ENCODE results near the gene GORASP1. TPM values are rescaled to one million over a fixed set of nuclear protein-coding genes. Genes with fewer than 3 reads are reported as not detected.

GORASP1 gene
- total and polyA plus RNA-seq, 2 of the 13 experiments (the other 11 are each of a cell fraction or from before 2014, with no cell fraction given) = 36.4 to 39.8 TPM

DNA sequence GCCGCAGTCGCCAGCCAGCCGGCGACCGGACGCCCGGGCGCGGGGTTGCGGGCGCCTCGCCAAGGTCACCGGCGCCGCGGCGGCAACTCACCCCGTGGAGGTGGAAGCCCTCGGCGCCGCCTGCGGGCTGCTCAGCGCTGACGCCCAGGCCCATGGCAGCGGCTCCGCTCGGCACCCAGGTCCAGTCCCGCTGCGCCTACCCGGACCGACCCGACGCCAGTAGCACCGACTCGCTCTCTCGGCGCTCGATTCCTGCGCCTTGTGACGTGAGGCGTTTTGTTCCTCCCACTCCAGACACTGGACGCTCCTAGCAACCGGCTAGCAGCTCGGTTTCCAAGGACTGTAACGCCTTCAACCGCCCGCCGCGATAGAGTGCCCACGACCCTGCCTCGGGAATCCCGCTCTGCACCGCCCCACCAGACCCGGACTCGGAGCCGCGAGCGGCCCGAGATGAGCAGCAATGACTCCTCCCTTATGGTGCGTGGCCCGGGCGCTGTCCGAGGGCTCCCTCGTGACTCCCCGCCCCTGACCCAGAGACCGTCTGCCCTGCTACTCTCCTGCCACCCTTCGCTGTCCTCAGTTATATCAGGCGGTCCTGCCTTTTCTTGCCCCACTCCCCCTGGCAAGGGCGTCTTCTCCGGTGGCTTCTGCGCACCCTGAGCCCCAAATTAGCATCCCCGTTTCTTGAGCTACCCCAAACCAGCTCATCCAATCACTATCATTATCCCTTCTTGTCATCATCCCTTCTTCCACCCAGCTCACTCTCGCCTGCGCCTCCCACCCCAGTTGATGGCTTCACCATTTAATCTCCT, at the start of gene GORASP1, which contains the start of gene TTC21A (continued):
- TF ChIP-seq, protein P1, sequence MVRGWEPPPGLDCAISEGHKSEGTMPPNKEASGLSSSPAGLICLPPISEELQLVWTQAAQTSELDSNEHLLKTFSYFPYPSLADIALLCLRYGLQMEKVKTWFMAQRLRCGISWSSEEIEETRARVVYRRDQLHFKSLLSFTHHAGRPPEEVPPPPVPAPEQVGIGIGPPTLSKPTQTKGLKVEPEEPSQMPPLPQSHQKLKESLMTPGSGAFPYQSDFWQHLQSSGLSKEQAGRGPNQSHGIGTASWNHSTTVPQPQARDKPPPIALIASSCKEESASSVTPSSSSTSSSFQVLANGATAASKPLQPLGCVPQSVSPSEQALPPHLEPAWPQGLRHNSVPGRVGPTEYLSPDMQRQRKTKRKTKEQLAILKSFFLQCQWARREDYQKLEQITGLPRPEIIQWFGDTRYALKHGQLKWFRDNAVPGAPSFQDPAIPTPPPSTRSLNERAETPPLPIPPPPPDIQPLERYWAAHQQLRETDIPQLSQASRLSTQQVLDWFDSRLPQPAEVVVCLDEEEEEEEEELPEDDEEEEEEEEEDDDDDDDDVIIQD (CRISPR knock-in tag; IDR thresholded peaks at IDR 0.05; ENCODE audit: low read depth) = no peak
- TF ChIP-seq RELA (CRISPR knock-in tag; IDR thresholded peaks at IDR 0.05) (0 out of 2 replicates have a peak, but pooled peaks have one; percentile 24), MAFG (CRISPR knock-in tag; IDR thresholded peaks at IDR 0.05) (no peak), REXO4 (CRISPR knock-in tag; IDR thresholded peaks at IDR 0.05; ENCODE audit: borderline replicate concordance) (no peak), ZKSCAN5 (CRISPR knock-in tag; IDR thresholded peaks at IDR 0.05) (no peak), TERF1 (CRISPR knock-in tag; IDR thresholded peaks at IDR 0.05) (no peak), SMARCC2 (IDR thresholded peaks at IDR 0.05) (no peak), NFIB (CRISPR knock-in tag; IDR thresholded peaks at IDR 0.05; ENCODE audit: borderline replicate concordance) (no peak), ZNF431 (CRISPR knock-in tag; IDR thresholded peaks at IDR 0.05; ENCODE audit: borderline replicate concordance, low read depth) (no peak; the same call in 1 of the 2 replicates), ZNF615 (CRISPR knock-in tag; IDR thresholded peaks at IDR 0.05; ENCODE audit: borderline replicate concordance) (no peak), ELF3 (CRISPR knock-in tag; IDR thresholded peaks at IDR 0.05) (peak; percentile 23; the same call in 1 of the 2 replicates), ZNF841 (CRISPR knock-in tag; IDR thresholded peaks at IDR 0.05; ENCODE audit: borderline replicate concordance) (no peak), ATRX (CRISPR knock-in tag; IDR thresholded peaks at IDR 0.05; ENCODE audit: borderline replicate concordance) (no peak), ZNF704 (CRISPR knock-in tag; IDR thresholded peaks at IDR 0.05; ENCODE audit: borderline replicate concordance) (no peak), JUND (CRISPR knock-in tag; IDR thresholded peaks at IDR 0.05) (no peak), HDAC1 (CRISPR knock-in tag; IDR thresholded peaks at IDR 0.05) (peak; percentile 67), TOE1 (CRISPR knock-in tag; IDR thresholded peaks at IDR 0.05) (no peak), AKAP8 (CRISPR knock-in tag; IDR thresholded peaks at IDR 0.05) (no peak), TEAD3 (CRISPR knock-in tag; optimal IDR thresholded peaks at IDR 0.05; ENCODE audit: borderline replicate concordance) (peak; percentile 19), GMEB2 (CRISPR knock-in tag; IDR thresholded peaks at IDR 0.05; ENCODE audit: low read depth) (no peak), DNMT3B (CRISPR knock-in tag; conservative IDR thresholded peaks at IDR 0.05) (no peak)
- TF ChIP-seq, protein P2, sequence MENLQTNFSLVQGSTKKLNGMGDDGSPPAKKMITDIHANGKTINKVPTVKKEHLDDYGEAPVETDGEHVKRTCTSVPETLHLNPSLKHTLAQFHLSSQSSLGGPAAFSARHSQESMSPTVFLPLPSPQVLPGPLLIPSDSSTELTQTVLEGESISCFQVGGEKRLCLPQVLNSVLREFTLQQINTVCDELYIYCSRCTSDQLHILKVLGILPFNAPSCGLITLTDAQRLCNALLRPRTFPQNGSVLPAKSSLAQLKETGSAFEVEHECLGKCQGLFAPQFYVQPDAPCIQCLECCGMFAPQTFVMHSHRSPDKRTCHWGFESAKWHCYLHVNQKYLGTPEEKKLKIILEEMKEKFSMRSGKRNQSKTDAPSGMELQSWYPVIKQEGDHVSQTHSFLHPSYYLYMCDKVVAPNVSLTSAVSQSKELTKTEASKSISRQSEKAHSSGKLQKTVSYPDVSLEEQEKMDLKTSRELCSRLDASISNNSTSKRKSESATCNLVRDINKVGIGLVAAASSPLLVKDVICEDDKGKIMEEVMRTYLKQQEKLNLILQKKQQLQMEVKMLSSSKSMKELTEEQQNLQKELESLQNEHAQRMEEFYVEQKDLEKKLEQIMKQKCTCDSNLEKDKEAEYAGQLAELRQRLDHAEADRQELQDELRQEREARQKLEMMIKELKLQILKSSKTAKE (CRISPR knock-in tag; IDR thresholded peaks at IDR 0.05; ENCODE audit: borderline replicate concordance) = peak; percentile 15; the same call in 1 of the 2 replicates
